HG03159 (cell line): ENCODE results near the gene PASK.

Source experiments
- ATAC-seq: cut with Tn5 transposase; IDR thresholded peaks from one replicate; pipeline ENCODE4 v1.9.1; 2021; ENCODE audit warnings: mild to moderate bottlenecking, moderate library complexity; ENCODE audit not compliant: unreplicated experiment

Gene PASK

GRCh38 chr2:241068942-241069810, 80.1 kb downstream of the PASK start:
- no peak for ATAC-seq

GRCh38 chr2:241068136-241068941, 80.9 kb downstream of the PASK start:
- ATAC-seq: no peak

DNA sequence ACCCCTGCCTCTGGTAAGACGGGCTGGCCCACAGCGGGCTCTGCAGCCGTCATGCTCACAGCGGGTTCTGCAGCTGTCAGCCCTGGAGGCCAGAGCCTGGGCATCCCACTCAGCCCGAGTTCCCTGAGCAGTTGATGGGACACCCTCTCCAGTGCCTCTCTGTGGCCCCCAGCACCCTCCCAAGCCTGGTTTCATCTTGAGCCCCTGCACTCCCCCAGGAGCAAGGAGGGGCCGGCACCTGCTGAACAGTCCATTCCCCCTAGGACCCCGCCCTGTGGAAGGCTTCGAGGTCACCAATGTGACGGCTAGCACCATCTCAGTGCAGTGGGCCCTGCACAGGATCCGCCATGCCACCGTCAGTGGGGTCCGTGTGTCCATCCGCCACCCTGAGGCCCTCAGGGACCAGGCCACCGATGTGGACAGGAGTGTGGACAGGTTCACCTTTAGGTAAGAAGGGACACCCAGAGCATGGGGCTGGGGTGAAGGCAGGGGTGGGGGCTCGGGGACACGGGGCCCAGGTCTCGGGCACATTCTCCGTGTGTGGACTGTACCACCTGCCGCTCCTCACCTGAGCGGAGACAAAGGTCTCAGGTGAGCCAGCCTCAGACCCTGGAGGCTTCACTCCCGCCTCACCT, 81.7 kb downstream of the PASK start:
- ATAC-seq: no peak

- ATAC-seq: no peak
These were observed 82.4 kb downstream of the PASK start for GRCh38 chr2:241066893-241067341.

GRCh38 chr2:241066171-241066892, 82.9 kb downstream of the PASK start:
- no peak for ATAC-seq

- no peak for ATAC-seq
These were observed 83.9 kb downstream of the PASK start for GRCh38 chr2:241065355-241065803.

- ATAC-seq: no peak
These were observed 84.4 kb downstream of the PASK start for GRCh38 chr2:241064802-241065354.

GRCh38 chr2:241064008-241064801, 85.1 kb downstream of the PASK start:
- no peak for ATAC-seq

DNA sequence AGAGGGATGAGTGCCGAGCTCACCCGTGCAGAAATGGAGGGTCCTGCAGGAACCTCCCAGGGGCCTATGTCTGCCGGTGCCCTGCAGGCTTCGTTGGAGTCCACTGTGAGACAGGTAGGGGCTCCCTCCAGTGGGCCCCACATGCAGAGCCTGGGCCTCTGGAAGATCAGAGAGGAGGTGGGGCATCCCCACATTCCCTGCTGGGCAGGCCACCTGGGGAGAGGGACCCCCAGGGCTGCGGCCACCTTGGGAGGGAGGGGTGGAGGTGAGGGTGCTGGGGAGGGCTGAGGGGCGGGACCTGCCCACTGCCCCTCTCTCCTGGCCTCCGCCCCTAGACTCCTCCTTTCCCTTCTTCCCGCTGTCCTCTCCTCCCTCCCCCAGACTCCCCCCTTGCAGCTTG, 85.7 kb downstream of the PASK start:
- no peak for ATAC-seq

DNA sequence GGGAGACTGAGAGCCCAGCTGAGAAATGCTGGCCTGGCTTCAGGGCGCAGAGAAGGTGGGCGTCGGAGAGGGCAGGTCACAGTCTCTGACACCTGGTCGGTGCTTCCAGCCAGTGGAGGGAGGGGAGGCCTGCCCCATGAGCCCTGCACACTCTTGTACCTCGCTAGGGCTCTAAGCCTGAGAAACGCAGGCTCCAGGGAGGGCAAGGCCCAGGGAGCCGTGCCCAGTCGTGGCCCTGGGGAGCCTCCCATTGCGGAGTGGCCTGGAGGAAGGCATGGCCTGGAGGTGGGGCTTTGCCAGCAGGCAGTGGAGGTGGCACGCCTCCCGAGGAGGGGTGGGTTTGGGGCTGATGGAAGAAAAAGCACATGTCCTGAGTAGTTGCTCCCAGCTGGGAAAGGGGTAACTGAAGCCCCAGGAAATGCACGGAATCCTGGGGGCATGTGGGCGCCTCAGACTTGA, 86.2 kb downstream of the PASK start:
- no peak for ATAC-seq

GRCh38 chr2:241062389-241063092, 86.7 kb downstream of the PASK start:
- no peak for ATAC-seq

DNA sequence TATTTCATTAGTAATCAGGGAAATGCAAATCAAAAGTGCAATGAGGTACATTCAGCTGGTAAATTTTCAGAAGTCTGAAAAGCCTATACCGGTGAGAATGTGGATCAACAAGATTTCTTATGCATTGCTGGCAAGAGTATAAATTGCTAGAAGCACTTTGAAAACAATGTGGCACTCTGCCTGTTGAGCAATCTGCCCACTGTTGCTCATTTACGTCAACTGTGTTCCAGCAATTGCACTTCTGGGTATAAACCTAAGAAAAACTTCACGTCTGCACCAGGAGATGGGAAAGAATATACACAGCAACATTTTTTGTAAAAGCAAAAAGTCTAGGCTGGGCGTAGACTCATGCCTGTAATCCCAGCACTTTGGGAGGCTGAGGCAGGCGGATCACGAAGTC, 88.0 kb downstream of the PASK start:
- ATAC-seq: no peak
